Measurements from ENCODE around the gene PRSS22.
A peak's percentile ranks its signal among the peaks of the same experiment; 100 is the strongest.

The PRSS22 gene

DNA sequence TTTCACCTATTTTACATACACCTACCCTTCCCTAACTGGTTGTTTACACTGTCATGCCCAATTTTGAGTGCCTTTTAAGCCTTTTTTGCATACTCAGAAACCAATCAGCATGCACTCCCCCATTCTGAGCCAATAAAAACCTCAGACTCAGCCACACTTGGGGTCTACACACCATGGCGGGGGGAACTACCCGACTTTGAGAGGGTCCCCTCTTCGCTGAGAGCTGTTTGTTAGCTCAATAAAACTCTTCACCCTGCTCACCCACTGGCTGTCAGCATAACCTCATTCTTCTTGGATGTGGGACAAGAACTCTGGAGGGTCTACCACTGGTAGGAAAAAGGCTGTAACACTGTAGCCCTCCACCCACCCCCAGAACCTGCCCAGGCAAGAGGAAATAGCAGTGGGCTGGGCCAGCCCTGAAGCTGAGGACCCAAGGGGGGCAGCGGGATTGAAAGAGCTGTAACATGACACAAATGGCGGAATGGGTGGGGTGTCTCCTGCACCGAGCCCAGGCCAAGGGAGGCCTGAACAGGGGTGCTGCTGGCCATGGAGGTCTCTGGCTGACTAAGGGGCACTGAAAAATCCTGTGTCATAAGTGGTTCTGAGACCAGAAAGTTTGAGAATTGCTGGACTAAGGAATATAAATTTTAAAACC, 22.0 kb upstream of the PRSS22 start:
- DNase-seq: no peak

DNA sequence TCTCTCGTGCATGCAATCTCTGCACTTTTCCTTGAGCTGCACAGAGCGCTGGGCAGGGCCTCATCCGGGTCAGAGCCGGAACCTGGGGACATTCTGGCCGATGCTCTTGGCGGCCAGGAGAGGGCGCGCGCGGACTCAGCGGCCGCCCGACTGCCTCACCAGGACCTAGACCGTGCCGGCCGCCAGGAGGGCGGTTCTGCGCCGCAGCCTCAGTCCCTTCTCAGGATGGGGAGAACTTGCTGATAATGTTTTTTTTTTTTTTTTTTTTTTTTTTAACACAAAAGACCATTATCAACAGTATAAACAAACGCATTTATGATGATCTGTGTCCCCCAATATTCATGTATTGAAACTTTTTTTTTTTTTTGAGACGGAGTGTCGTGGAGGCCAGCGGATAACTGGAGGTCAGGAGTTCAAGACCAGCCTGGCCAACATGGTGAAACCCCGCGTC, 17.0 kb upstream of the PRSS22 start:
- peak; percentile 45 for DNase-seq

DNA sequence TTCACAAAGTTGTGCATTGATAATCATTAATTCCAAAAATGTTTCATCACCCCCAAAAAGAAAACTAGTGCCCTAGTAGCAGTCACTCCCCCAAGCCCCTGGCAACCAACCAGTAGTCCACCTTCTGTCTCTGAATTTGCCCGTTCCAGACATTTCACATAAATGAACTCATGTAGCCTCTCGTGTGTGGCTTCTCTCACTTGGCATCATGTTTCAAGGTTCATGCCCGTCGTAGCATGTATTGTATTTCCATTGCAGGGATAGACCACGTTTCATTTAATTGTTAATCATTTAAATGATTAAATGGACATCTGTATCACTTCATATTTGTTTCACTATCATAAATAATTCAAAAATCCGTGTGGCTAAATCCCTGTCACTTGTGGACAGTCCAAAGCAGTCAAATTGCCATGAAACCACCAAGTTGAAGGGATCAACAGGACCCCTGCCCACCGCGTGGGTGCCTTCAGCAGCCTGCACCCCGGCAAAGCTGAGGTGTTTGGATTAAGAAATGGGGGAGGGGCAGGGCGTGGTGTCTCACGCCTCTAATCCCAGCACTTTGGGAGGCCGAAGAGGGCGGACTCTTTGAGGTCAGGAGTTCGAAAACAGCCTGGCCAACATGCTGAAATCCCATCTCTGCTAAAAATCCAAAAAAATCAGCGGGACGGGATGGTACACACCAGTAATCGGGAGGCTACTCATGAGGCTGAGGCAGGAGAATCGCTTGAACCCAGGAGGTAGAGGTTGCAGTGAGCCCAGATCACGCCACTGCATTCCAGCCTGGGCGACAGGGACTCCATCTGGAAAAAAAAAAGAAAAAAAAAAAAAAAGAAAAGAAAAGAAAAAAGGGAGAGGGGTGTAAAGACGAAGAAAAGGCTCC, 16.3 kb upstream of the PRSS22 start:
- DNase-seq: no peak

DNA sequence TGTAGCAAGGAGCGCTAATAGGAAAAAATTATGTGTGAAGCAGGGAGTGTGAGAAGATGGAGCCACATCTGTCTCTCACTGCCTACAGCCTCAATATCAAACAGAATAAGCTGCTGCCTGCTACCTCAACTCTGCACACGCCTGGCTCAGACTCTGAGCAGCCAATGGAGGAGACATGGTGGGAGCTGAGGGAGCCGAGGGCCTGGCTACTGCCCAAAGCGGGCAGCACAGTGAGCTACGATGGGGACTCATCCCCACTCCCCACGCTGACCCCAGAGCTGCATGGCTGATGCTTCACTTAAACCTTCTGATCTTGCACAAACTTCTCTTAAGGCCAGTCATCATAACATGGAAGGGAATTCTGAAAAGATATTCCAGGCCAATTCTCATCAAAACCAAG, 14.0 kb upstream of the PRSS22 start:
- DNase-seq: no peak

DNA sequence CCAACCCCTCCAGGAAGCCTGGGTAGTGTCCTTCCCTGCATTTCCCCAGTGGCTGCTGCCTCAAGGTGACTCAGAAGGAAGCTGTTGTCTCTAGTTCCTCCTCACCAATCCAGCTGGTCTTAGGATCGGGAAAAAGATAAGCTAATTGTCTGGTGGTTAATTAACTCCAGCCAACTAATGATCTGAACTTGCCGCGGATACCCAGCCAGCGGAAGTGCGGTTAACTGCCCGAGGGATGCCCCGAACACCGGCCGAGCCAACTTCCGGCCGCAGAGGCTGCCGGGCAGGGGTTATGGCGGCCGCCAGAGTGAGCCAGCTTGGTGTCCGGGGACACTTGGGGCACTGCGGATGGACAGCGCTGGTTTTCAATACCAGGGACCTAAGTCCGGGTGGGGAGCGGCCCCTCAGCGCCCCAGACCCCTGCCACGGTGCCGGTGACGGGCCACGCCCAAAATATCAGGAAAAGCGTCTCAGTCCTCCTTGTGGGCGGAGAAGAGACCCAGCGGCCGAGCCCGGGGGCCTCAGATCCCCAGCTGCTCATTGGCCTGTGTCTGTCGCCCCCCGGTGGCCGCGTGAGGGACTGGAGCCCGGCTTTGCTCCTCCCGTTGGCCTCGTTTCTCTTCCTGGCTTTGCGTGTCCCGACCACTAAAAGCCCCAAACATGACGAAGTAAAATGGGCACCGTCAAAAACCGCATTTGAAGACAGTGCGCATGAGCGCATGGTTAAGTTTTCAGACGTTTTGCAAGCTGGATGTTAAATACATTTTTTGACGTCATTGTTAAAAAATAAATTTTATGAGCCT, 10.2 kb upstream of the PRSS22 start:
- DNase-seq: peak; percentile 69

DNA sequence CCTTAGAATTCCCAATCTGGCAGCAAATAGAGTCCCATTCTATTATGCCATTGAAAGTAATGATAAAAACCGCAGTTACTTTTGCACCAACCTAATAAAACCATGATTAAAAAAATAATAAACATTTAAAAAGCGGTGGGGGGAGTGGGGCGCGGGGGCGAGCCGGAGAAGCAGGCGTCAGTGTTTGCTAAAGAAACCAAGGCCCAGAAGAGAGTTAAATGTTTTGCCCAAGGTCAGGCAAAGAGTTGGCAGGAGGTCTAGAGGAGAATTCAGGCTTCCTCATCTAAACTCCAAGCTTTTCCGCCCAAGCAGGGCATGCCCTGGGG, 9.7 kb upstream of the PRSS22 start:
- DNase-seq: no peak

DNA sequence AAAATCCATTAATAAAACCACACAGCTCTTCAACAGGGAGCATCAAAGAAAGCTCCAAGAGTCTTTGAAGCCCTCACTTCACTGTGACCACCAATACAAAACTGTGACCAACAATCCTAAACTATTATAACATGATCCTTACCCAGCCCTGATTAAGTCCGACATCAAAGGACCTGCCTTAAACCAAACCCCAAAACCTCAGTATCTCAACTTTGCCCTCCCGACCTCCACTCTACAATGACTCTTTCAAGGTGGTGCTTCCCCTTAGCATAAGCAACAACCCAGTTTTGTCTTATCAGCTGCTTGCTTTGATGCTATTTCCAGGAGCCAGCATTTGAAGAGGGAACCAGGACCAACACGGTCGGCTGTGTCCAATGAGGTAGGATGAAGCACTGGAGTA, 8.5 kb upstream of the PRSS22 start:
- no peak for DNase-seq

DNA sequence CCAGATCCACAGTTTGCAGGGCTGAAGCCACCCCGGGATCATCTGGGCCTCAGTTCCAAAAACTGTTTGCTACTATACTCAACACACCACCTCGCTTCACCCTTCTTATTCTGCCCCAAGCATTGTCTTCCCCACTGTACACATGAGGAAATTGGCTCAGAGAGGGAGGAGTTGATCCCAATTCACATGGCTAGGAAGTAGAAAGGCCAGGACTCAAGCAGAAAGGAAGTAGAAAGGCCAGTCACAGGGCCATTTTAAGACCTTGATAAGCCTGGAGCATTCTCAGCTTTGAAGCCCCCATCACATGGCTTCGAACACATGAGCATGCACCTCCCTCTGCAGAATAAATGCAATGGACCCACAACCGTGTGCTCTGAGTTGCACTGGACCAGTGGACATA, 7.7 kb upstream of the PRSS22 start:
- DNase-seq: no peak

DNA sequence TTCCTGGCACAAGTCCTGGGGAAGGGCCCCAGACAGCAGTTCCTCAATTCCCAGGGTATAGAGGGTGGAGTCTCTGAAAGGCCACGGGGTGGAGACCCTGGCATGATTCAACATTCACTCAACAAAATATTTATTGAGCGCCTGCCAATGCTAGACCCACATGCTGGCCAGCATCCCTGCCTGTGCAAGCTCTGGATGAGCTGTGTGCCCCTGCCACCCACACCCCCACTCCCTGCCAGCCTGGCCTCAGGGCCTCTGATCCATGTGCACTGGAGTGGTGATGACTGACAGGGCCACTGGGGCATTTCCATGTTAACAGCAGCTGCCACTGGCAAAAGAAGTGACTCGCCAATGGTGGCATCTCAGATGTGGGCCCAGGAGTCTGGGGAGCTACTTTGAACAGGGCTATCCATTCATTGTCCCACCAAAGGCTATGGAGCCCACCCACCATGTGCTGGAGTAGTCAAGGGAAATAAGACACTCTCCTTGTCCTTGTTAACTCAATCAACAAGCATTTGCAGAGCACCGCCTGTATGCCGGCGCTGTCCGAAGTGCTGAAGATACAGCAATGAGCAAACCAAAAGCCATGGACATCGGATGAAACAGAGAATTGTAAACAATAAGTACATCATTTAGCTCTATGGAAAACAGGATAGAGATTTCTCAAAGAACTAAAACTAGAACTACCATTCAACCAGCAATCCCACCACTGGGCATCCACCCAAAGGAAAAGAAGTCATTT, 3.0 kb upstream of the PRSS22 start:
- DNase-seq: no peak

DNA sequence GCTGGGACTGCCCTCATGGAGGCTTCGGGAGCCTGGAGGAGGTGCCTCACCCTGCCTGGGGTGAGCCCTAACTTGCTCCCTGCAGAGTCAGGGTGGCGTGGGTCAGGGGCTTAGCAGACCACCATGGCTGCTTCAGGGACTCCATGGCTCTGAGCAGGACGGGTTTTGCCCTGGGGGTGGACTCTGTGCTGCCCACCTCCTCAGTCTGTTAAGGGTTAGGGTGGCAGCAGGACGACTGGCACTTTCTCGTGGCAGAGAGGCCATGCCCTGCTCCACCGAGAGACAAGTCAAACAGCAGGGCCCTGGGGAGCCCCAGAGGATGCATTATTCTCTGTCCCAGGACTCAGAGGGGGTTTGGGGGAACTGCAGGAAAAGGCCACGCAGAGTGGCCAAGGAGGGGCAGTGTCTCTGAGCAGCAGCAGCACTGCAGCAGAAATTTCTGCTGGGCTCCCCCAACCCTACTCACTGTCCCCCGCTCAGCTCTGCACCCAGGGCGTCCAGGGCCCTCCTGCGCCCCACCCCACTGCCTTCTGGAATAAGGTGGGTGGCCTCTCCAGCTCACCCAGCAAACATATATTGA, 1.8 kb upstream of the PRSS22 start:
- DNase-seq: no peak

DNA sequence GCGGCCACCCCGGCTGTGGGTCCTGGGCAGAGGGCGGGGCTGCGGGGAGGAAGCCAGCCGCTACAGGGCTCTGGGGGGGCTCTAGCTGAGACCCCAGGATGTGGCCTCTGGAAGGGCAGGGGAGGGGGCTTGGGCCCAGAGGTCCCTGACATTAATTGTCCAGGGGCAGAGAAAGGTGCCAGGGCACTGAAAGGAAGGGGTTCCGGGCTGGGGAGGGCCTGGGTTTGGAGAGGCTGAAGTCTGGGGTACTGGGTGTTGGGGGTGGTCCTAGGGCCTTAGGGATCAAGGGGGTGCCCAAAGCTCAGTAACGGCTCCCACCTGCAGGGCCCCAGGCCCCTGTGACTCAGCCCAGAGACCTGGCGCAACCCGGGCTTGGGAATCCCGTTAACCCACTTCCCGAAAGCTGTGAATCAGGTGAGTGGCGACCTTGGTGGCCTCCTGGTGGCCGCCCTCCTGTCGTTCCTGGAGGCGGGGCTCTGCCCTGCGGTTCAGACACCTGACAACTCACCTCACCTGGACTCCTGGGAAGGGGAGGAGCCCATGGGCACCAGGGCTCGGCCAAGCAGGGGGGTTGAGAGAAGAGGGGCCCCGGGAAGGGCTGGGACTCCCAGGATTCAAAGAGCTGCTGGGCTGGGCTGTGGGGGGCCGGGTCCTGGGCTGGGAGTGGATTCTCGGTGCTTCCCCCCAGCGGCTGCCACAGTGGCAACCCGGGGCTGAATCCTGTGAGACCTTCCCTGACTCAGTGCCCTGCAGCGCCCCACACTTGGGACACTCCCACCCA, 465 bp upstream of the PRSS22 start:
- DNase-seq: peak; percentile 16

DNA sequence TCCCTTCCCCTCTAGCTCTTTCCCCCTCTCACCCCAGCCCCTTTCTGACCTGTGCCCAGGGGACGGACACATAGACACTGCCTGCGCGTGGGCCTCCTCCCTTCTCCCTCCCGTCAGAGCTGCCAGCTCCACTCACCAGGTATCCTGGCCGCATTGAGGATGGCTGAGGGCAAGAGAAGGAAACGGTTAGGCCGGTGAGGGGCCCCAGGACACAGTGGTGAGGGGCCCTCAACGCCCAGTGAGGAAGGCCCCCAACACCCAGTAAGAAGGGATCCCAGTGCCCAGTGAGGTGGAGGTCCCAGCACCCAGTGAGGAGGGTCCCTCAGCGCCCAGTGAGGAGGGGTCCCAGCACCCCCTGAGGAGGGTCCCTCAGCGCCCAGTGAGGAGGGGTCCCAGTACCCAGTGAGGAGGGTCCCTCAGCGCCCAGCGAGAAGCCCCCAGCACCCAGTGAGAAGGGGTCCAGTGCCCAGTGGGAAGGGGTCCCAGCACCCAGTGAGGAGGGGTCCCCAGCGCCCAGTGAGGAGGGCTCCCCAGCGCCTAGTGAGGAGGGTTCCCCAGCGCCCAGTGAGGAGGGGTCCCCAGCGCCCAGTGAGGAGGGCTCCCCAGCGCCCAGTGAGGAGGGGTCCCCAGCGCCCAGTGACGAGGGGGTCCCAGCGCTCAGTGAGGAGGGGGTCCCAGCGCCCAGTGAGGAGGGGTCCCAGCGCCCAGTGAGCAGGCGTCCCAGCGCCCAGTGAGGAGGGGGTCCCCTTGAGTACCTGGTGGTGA, 1.1 kb downstream of the PRSS22 start:
- DNase-seq: no peak

DNA sequence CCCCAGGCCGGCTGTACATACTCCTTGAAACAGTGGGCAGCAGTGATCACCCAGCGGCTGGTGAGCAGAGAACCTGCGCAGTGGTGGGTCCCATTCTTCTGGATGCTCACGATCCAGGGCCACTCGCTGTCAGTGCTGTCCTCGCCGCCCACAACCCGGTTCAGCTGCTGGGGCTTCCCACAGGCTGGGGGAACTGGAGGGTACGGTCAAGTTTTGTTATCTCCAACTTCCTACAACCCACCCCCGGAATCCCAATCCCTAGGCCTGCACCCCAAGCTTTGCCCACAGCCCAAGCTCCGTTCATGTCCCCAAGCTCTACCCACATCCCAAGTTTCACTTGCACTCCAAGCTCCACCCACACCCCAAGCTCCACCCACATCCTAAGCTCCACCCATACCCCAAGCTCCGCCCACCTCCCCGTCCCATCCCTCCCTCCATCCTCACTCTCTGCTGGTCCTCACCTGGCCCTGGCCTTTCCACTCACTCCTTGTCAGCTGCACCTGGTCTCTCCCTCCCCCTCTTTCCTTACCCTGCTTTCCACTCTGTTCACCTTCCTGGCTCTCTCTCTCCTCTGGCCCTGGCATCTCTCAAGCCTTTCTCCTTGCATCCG, 1.8 kb downstream of the PRSS22 start:
- DNase-seq: no peak

DNA sequence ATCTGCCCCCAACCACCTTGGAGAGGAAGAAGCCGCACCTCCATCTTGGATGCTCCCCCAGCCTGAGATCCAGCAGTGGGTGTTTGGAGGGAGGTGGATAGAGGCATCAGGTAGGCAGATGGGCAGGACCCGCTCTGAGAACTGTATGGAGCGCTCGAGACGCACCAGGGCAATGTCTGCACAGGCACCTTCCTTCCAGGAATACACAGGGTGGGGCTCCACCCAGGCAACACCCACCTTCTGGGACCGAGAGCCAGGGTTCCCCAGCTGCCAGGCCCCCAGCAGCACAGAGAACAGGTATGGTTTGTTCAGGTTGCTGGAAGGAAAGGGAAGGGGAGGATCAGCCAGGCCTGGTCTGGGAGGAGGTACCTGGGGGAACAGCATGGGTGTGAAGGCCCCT, 2.4 kb downstream of the PRSS22 start:
- no peak for DNase-seq

DNA sequence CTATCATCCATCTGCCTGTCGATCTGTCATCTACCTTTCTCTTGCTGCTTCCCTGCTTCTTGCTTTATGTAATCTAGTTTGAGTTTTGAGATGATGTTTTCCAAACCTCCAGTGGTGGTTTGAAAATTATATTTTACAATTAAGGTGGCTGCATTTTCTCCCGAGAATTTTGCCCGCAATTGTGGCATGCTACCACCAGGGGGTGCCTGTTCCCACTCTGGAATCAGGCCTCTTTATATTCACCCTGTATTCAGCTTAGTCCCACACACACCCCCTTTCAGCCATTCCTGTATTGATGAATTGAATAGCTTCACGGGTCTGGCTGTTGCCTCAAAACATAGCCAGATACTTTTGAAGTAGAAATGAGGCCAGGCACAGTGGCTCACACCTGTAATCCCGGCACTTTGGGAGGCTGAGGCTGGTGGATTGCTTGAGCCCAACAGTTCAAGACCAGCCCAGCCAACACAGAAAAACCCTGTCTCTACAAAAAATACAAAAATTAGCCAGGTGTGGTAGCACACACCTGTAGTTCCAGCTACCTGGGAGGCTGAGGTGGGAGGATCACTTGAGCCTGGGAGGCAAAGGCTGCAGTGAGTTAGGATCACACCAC, 3.2 kb downstream of the PRSS22 start:
- no peak for DNase-seq

DNA sequence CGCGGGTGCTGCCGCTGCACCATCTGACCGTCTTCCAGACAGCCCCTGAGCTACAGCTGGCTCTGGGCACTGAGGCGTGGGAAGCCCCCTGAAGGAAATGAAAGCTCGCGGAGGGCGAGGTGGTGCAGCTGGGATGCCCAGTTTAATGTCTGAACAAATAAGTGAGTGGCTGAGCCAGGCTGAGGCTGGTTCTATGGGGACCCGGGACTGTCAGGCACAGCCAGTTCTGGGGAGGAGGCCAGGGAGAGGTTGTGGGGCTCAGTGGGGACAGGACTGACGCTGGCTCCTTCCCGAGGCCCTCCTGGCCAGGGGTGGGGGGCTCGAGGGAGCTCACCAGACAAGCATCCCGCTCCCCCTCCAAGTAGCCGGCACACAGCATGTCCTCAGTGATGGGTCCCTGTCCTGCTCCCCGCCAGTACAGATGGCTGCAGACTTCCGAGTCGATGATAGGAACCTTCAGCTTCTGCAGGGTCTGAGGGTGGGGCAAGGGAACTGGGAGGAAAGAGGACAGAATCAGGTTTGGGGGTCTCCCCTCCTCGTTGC, 4.4 kb downstream of the PRSS22 start:
- no peak for DNase-seq

DNA sequence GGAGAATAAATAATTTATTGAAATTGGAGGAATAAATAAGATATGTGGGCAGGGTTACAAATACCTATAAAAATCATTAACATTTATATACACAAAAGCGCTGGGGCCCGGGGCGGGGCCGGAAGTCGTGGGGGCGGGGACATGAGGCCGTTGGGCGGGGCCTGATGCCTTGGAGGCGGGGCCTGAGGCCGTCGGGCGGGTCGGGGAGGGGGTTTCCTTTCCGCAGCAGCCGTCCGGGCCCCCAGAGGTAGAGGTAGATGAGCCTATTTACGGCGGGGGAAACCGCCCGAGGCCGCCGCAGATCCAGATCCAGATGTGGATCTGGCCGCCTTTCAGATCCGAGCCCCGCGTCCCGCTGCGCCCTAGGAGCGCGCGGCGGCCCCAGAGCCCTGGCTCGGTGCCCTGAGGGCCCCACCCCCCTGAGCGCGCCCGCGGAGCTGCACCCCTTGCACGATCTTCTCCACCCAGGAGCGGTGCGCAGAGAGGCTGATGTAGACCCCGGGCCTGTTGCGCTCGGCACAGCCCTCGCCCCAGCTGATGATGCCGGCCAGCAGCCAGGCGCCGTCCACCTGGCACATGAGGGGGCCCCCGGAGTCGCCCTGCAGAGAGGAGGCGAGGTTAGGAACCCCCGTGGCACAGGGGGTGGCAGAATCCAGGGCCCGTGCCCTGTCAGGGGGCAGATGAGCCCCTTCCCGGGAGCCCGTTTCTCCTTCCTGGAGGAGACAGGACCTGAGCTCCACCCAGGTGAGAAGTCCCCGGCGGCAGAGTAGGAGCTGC, 5.1 kb downstream of the PRSS22 start:
- no peak for DNase-seq

DNA sequence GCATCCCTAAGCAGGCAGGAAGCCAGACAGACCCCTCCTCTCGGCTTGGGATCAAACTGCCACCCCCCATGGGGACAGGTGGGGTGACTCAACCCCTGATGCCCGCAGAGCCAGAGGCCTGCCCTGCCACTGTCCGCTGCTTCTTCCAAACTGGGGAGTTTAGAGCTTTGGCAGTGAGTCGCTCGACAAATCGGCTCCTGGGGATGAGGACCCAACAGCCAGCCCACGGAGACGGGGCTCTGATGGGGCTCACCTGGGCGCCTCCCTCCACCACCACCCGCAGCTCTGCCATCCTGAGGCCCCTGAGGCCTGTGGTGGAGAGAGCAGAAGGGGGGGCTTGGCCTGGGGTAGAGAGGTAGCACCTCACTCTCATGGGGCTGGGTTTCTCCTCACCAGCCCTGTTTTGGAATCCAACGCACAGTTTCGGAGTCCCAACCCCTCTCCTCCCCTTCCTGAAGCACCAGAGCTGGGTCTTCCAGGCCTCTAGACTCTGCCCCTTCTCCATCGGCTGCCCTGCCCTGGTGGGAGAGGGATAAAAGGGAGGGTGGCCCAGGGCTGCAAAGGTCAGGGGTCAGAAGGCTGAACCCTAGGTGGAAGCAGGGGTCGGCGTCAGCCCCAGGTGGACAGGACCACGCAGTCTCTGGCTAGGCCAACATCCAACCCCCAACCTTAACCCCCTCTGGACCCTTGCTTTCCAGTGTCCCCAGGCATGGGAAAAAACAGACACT, 5.8 kb downstream of the PRSS22 start:
- no peak for DNase-seq
